Measurements from ENCODE around the gene FMNL2. TPM values are rescaled to one million over a fixed set of nuclear protein-coding genes. Genes with fewer than 3 reads are reported as not detected.

The FMNL2 gene
- total and polyA plus RNA-seq, 2 of the 4 experiments (the other 2 are of a cell fraction): 10.9 to 11.4 TPM

DNA sequence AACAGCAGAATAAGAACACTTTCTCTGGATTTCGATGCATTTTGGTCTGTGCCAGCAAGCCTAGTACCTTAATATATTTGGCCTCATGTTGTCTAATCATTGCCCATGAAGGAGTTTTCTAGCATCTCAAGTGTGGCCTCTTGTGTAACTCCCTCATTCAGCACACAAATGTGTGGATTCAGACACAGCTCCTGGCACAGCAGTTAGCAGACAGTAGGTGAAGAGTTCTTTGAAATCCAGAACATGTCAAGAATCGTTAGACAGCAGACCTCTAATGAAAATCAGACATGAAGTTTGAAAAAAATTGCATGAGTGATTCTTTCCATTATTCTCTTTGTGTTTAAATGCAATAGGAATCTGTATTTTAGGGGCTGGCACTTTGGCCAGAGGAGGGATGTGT, 177.0 kb downstream of the FMNL2 start:
- no peak overlapping the region for H3K4me3 ChIP-seq (ENCODE audit: insufficient read depth, low read depth, low read length)
- H3K4ac ChIP-seq (ENCODE audit: low read depth, low read length): no peak overlapping the region
- in situ Hi-C loops (cut with MboI; ENCODE audit: low sequenced_read_pairs): no loop called here
- H3K4me1 ChIP-seq (ENCODE audit: control insufficient read depth, insufficient read depth, low read length): peaks cover 9% of the 10 kb centered on the region
- BruUV-seq (replicated peaks): no TSS peak
- POLR2A ChIA-PET (ENCODE audit: unreplicated experiment): no interaction called here
- H4K8ac ChIP-seq (ENCODE audit: low read depth in 2 of 2, low read length in 2 of 2): no peak overlapping the region
- DNase-seq: no peak
- 100% methylated on average over 1 of the region's 2 CpGs; no CpG with 5 or more reads in 1 of the 2 experiments for WGBS, 2 experiments (ENCODE audit: extremely low coverage in 2 of 2, insufficient read length in 1 of 2)
- H3K36me3 ChIP-seq (ENCODE audit: control insufficient read depth, insufficient read depth, low read length): no peaks in the 10 kb centered on the region
- H2AK5ac ChIP-seq (ENCODE audit: low read depth, low read length): no peak overlapping the region
- no peaks in the 10 kb centered on the region for H3K9me3 ChIP-seq (ENCODE audit: control insufficient read depth, insufficient read depth, low read length)
- no peak overlapping the region for H3K14ac ChIP-seq (replicated peaks; ENCODE audit: low read depth, low read length)
- intact Hi-C loops (cut with micrococcal nuclease): no loop called here
- no peak for ATAC-seq (ENCODE audit: low read depth)
- no peak overlapping the region for H3K27ac ChIP-seq (ENCODE audit: insufficient read depth, low read length)
- H3K9ac ChIP-seq (ENCODE audit: low read depth, low read length): no peak overlapping the region
- H2BK15ac ChIP-seq (ENCODE audit: low read depth, low read length): no peak overlapping the region
- no peak overlapping the region for H2BK120ac ChIP-seq (ENCODE audit: low read depth, low read length)
- H3K56ac ChIP-seq (ENCODE audit: extremely low read depth, insufficient read depth, low read length): no peak overlapping the region
- H2AFZ ChIP-seq (replicated peaks; ENCODE audit: low read length, poor library complexity): no peak overlapping the region
- dilution Hi-C loops (cut with HindIII; ENCODE audit: low sequenced_read_pairs, unreplicated experiment): no loop called here
- no peak overlapping the region for H3K23ac ChIP-seq (ENCODE audit: low read depth, low read length)
- no peak overlapping the region for H2AK9ac ChIP-seq (replicated peaks; ENCODE audit: low read depth, low read length, poor library complexity)
- H3K4me2 ChIP-seq (ENCODE audit: low read depth, low read length): no peak overlapping the region
- 0 out of 2 replicates have a peak, but pooled peaks cover 4% of the 10 kb centered on the region for H4K20me1 ChIP-seq (ENCODE audit: insufficient read depth, low read length)
- H4K91ac ChIP-seq (ENCODE audit: insufficient read depth, low read depth, low read length): no peak overlapping the region
- no peak overlapping the region for H2BK20ac ChIP-seq (ENCODE audit: low read depth, low read length)
- no peak overlapping the region for H2BK5ac ChIP-seq (ENCODE audit: low read depth, low read length, poor library complexity, severe bottlenecking)
- peaks cover 7% of the 10 kb centered on the region; the same call in 1 of the 2 replicates for H3K9me1 ChIP-seq (ENCODE audit: insufficient read depth, low read length)
- no peak overlapping the region for H3K18ac ChIP-seq (ENCODE audit: low read depth, low read length)
- H4K5ac ChIP-seq (ENCODE audit: low read depth, low read length): no peak overlapping the region
- no peak for TF ChIP-seq BHLHE40 (IDR thresholded peaks at IDR 0.05; ENCODE audit: low read depth, low read length)
- TF ChIP-seq CHD1 (IDR thresholded peaks at IDR 0.05; ENCODE audit: low read depth, low read length): no peak
- no peak for TF ChIP-seq RCOR1 (IDR thresholded peaks at IDR 0.05; ENCODE audit: insufficient replicate concordance, low read length)
- TF ChIP-seq, protein P1, sequence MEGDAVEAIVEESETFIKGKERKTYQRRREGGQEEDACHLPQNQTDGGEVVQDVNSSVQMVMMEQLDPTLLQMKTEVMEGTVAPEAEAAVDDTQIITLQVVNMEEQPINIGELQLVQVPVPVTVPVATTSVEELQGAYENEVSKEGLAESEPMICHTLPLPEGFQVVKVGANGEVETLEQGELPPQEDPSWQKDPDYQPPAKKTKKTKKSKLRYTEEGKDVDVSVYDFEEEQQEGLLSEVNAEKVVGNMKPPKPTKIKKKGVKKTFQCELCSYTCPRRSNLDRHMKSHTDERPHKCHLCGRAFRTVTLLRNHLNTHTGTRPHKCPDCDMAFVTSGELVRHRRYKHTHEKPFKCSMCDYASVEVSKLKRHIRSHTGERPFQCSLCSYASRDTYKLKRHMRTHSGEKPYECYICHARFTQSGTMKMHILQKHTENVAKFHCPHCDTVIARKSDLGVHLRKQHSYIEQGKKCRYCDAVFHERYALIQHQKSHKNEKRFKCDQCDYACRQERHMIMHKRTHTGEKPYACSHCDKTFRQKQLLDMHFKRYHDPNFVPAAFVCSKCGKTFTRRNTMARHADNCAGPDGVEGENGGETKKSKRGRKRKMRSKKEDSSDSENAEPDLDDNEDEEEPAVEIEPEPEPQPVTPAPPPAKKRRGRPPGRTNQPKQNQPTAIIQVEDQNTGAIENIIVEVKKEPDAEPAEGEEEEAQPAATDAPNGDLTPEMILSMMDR (conservative IDR thresholded peaks at IDR 0.05; ENCODE audit: low read depth, low read length): no peak
- no peak for TF ChIP-seq MXI1 (IDR thresholded peaks at IDR 0.05; ENCODE audit: borderline replicate concordance, low read depth, low read length)
- TF ChIP-seq, protein P2, sequence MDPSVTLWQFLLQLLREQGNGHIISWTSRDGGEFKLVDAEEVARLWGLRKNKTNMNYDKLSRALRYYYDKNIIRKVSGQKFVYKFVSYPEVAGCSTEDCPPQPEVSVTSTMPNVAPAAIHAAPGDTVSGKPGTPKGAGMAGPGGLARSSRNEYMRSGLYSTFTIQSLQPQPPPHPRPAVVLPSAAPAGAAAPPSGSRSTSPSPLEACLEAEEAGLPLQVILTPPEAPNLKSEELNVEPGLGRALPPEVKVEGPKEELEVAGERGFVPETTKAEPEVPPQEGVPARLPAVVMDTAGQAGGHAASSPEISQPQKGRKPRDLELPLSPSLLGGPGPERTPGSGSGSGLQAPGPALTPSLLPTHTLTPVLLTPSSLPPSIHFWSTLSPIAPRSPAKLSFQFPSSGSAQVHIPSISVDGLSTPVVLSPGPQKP (IDR thresholded peaks at IDR 0.05; ENCODE audit: borderline replicate concordance, low read depth, low read length): no peak
- TF ChIP-seq, protein P3, sequence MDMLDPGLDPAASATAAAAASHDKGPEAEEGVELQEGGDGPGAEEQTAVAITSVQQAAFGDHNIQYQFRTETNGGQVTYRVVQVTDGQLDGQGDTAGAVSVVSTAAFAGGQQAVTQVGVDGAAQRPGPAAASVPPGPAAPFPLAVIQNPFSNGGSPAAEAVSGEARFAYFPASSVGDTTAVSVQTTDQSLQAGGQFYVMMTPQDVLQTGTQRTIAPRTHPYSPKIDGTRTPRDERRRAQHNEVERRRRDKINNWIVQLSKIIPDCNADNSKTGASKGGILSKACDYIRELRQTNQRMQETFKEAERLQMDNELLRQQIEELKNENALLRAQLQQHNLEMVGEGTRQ (IDR thresholded peaks at IDR 0.05; ENCODE audit: low read depth, low read length): no peak
- TF ChIP-seq NFE2L2 (IDR thresholded peaks at IDR 0.05; ENCODE audit: low read depth, low read length): no peak
- H3K27me3 ChIP-seq (ENCODE audit: control insufficient read depth, insufficient read depth, low read length): no peaks in the 10 kb centered on the region
- CTCF ChIA-PET: interaction anchor here (0.7 kb wide), 1 partner anchor 100 kb away, joined by 4 read pairs; no protein-coding TSS in a partner anchor
- H3K79me1 ChIP-seq (ENCODE audit: low read depth in 1 of 2, low read length in 2 of 2): peaks cover 13 to 36% of the 10 kb centered on the region in 2 experiments; a peak in 3 of 4 replicates

Data from IMR-90 (cell line).